ENCODE results near the gene UGGT2.

DNA sequence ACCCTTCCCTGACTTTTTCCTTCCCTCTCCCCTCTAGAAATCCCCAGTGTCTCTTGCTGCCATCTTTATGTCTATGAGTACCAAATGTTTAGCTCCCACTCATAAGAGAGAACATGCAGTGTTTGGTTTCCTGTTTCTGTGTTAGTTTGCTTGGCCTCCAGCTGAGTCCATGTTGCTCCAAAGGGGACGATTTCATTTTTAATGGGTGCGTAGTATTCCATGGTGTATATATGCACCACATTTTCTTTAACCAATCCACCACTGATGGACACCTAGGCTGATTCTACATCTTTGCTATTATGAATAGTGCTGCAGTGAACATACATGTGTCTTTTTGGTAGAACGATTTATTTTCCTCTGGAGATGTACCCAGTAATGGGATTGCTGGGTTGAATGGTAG is 123.8 kb downstream of the UGGT2 start:
- TF ChIP-seq POLR2AphosphoS5 (IDR thresholded peaks at IDR 0.05) (no peak), POLR2A (IDR thresholded peaks at IDR 0.05) (no peak)
- TF ChIP-seq, protein P1, sequence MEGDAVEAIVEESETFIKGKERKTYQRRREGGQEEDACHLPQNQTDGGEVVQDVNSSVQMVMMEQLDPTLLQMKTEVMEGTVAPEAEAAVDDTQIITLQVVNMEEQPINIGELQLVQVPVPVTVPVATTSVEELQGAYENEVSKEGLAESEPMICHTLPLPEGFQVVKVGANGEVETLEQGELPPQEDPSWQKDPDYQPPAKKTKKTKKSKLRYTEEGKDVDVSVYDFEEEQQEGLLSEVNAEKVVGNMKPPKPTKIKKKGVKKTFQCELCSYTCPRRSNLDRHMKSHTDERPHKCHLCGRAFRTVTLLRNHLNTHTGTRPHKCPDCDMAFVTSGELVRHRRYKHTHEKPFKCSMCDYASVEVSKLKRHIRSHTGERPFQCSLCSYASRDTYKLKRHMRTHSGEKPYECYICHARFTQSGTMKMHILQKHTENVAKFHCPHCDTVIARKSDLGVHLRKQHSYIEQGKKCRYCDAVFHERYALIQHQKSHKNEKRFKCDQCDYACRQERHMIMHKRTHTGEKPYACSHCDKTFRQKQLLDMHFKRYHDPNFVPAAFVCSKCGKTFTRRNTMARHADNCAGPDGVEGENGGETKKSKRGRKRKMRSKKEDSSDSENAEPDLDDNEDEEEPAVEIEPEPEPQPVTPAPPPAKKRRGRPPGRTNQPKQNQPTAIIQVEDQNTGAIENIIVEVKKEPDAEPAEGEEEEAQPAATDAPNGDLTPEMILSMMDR (IDR thresholded peaks at IDR 0.05): no peak
